ENCODE measurements around the gene RAD50.
"Not testable (repeated sequence)": the region's sequence is repeated elsewhere in the genome, so short reads cannot be mapped to it uniquely, and the experiment has no call there.

Gene RAD50

DNA sequence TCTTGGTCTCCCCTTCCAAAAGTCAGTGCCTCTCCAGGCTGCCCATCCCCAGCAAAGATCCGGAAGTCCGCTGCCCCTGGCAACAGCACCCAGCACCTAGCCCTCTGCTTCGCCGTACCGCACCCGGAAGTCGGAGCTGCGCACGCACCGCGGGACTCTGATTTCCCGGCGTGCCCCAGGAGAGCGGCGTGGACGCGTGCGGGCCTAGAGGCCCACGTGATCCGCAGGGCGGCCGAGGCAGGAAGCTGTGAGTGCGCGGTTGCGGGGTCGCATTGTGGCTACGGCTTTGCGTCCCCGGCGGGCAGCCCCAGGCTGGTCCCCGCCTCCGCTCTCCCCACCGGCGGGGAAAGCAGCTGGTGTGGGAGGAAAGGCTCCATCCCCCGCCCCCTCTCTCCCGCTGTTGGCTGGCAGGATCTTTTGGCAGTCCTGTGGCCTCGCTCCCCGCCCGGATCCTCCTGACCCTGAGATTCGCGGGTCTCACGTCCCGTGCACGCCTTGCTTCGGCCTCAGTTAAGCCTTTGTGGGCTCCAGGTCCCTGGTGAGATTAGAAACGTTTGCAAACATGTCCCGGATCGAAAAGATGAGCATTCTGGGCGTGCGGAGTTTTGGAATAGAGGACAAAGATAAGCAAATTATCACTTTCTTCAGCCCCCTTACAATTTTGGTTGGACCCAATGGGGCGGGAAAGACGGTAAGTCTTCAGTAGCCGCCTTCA, at the start of gene RAD50:
RAD50 (plus strand) TSS at position 215 of the 715 bp plus-strand sequence; CDS start at position 563, 348 bp downstream.
- Mint-ChIP-seq H3K36me3 (peaks cover 6% of the 10 kb centered on the region), H3K27me3 (no peaks in the 10 kb centered on the region), H3K4me1 (ENCODE audit: low read depth) (peaks cover 31% of the 10 kb centered on the region), H3K27ac (peak within 1 kb of the TSS; percentile 99), H3K9me3 (ENCODE audit: low read depth) (peaks cover 5% of the 10 kb centered on the region), H3K4me3 (peak within 1 kb of the TSS; percentile 99)

DNA sequence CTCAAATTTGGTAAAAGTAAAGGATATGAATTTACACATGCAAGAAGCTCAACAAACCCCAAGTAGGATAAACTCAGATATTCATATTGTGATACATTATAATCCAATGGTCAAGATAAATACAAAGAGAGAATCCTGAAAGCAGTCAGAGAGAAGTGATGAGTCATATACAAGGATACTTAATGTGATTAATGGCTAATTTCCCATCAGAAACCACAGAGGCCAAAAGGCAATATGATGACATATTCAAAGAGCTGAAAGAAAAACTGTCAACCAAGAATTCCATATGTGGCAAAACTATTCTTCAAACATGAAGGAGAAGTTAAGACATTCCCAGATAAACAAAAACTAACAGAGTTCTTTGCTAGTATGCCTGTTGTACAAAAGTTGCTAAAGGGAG, 46.7 kb upstream of the RAD50 start:
- Mint-ChIP-seq H3K27me3 (peaks cover 19% of the 10 kb centered on the region), H3K36me3 (peaks cover 10% of the 10 kb centered on the region), H3K27ac (no peak overlapping the region), H3K9me3 (ENCODE audit: low read depth) (peaks cover 5% of the 10 kb centered on the region), H3K4me1 (ENCODE audit: low read depth) (no peaks in the 10 kb centered on the region), H3K4me3 (no peak overlapping the region)

GRCh38 chr5:132513618-132514336, 43.0 kb upstream of the RAD50 start:
- not testable (repeated sequence) for H3K36me3 Mint-ChIP-seq; H3K4me1 Mint-ChIP-seq (ENCODE audit: low read depth); H3K4me3 Mint-ChIP-seq; H3K9me3 Mint-ChIP-seq (ENCODE audit: low read depth); H3K27ac Mint-ChIP-seq
- H3K27me3 Mint-ChIP-seq = peaks cover 11% of the 10 kb centered on the region

DNA sequence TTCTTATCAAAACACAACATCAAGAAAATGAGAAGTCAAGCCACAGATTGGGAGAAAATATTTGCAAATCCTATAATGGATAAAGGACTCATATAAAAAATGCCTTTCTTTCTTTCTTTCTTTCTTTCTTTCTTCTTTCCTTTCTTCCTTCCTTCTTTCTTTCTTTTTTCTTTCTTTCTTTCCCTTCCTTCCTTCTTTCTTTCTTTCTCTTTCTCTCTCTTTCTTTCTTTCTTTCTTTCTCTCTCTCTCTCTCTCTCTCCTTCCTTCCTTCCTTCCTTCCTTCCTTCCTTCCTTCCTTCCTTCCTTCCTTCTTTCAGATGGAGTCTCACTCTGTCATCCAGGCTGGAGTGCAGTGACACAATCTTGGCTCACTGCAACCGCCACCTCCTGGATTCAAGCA, 34.7 kb upstream of the RAD50 start:
- not testable (repeated sequence) for H3K27me3 Mint-ChIP-seq; H3K9me3 Mint-ChIP-seq (ENCODE audit: low read depth); H3K36me3 Mint-ChIP-seq; H3K4me3 Mint-ChIP-seq; H3K27ac Mint-ChIP-seq
- H3K4me1 Mint-ChIP-seq (ENCODE audit: low read depth) = peaks cover 21% of the 10 kb centered on the region

DNA sequence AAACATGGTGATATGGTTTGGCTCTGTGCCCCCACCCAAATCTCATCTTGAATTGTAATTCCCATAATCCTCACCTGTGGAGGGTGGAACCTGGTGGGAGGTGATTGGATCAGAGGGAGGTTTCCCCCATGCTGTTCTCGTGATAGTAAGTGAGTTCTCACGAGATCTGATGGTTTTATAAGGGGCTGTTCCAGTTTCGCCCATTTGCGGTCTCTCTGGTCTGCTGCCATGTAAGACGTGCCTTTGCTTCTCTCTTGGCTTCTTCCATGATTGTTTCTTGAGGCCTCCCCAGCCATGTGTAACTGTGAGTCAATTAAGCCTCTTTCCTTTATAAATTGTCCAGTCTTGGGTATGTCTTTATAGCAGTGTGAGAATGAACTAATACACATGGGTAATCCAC, 31.9 kb upstream of the RAD50 start:
- not testable (repeated sequence) for H3K9me3 Mint-ChIP-seq (ENCODE audit: low read depth); H3K27me3 Mint-ChIP-seq; H3K36me3 Mint-ChIP-seq
- Mint-ChIP-seq H3K4me1 (ENCODE audit: low read depth) (peaks cover 31% of the 10 kb centered on the region), H3K4me3 (peak overlapping the region; percentile 14), H3K27ac (peak overlapping the region; percentile 30)

DNA sequence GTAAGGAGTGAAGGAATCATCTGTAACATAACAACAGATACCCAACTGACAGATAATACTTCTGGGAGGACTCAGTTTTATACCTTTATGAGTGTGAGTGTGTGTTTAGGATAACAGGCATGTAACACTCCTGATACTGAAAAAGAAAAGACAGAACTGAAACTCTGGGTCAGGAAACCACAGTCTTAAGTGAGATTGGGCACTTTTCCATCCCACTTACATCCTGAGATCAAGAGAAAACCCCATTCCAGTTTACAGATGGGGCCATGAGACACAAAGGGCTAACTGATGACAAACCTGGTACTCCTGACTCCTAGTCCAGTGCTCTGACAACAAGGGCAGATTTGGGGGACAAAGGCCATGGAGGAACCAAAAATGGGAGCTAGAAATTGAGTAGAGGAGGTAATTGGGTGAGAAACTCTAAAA, 31.5 kb upstream of the RAD50 start:
- Mint-ChIP-seq H3K27me3 (no peaks in the 10 kb centered on the region), H3K27ac (peak overlapping the region; percentile 4), H3K4me3 (no peak overlapping the region), H3K36me3 (no peaks in the 10 kb centered on the region), H3K4me1 (ENCODE audit: low read depth) (peaks cover 29% of the 10 kb centered on the region), H3K9me3 (ENCODE audit: low read depth) (no peaks in the 10 kb centered on the region)

GRCh38 chr5:132526290-132526973, 30.3 kb upstream of the RAD50 start:
- H3K4me1 Mint-ChIP-seq (ENCODE audit: low read depth) = peaks cover 26% of the 10 kb centered on the region
- no peak overlapping the region for H3K4me3 Mint-ChIP-seq
- no peaks in the 10 kb centered on the region for H3K9me3 Mint-ChIP-seq (ENCODE audit: low read depth)
- no peaks in the 10 kb centered on the region for H3K27me3 Mint-ChIP-seq
- H3K27ac Mint-ChIP-seq = no peak overlapping the region
- H3K36me3 Mint-ChIP-seq = no peaks in the 10 kb centered on the region

GRCh38 chr5:132526974-132527564, 29.7 kb upstream of the RAD50 start:
- Mint-ChIP-seq H3K4me3 (no peak overlapping the region), H3K36me3 (no peaks in the 10 kb centered on the region), H3K27ac (no peak overlapping the region), H3K27me3 (no peaks in the 10 kb centered on the region), H3K9me3 (ENCODE audit: low read depth) (no peaks in the 10 kb centered on the region), H3K4me1 (ENCODE audit: low read depth) (peaks cover 26% of the 10 kb centered on the region)

- Mint-ChIP-seq H3K27me3 (no peaks in the 10 kb centered on the region), H3K9me3 (ENCODE audit: low read depth) (no peaks in the 10 kb centered on the region), H3K36me3 (no peaks in the 10 kb centered on the region), H3K4me1 (ENCODE audit: low read depth) (peaks cover 26% of the 10 kb centered on the region), H3K27ac (no peak overlapping the region), H3K4me3 (no peak overlapping the region)
Measured at GRCh38 chr5:132528021-132528420, 28.8 kb upstream of the RAD50 start.

- Mint-ChIP-seq H3K4me3 (no peak overlapping the region), H3K27ac (peak overlapping the region; percentile 51), H3K36me3 (no peaks in the 10 kb centered on the region), H3K27me3 (no peaks in the 10 kb centered on the region), H3K4me1 (ENCODE audit: low read depth) (peaks cover 26% of the 10 kb centered on the region), H3K9me3 (ENCODE audit: low read depth) (no peaks in the 10 kb centered on the region)
Measured at GRCh38 chr5:132528866-132529634, 27.7 kb upstream of the RAD50 start.

- no peaks in the 10 kb centered on the region for H3K9me3 Mint-ChIP-seq (ENCODE audit: low read depth)
Measured at GRCh38 chr5:132530946-132531345, 25.8 kb upstream of the RAD50 start.

DNA sequence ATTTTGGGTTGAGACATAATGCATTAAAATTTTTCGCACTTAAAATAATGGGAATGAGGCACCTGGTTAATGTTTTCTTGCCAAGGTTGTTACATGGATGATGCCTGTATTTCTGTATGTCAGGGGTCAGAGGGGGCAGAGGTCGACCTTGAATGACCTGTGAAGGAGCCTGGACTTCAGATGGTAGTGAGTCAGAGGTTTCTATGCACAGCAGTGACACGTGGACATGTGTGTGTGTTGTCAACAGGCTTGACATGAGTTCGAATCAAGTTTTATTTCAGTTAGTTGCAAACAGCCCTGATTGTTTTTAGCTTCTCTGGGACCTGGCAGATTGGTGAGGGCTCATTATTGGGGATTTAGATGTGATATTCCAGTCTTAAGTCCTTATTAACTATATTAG, 17.1 kb upstream of the RAD50 start:
- H3K27ac Mint-ChIP-seq = no peak overlapping the region
- no peaks in the 10 kb centered on the region for H3K4me1 Mint-ChIP-seq (ENCODE audit: low read depth)
- no peaks in the 10 kb centered on the region for H3K9me3 Mint-ChIP-seq (ENCODE audit: low read depth)
- no peaks in the 10 kb centered on the region for H3K36me3 Mint-ChIP-seq
- H3K27me3 Mint-ChIP-seq = no peaks in the 10 kb centered on the region
- H3K4me3 Mint-ChIP-seq = no peak overlapping the region

More at GRCh38 chr5:132530946-132531345, 25.8 kb upstream of the RAD50 start:
- Mint-ChIP-seq H3K27ac (no peak overlapping the region), H3K27me3 (no peaks in the 10 kb centered on the region), H3K4me3 (no peak overlapping the region), H3K4me1 (ENCODE audit: low read depth) (peaks cover 19% of the 10 kb centered on the region), H3K36me3 (no peaks in the 10 kb centered on the region)

- no peaks in the 10 kb centered on the region for H3K27me3 Mint-ChIP-seq
- no peak overlapping the region for H3K4me3 Mint-ChIP-seq
- H3K27ac Mint-ChIP-seq = no peak overlapping the region
- no peaks in the 10 kb centered on the region for H3K36me3 Mint-ChIP-seq
- no peaks in the 10 kb centered on the region for H3K4me1 Mint-ChIP-seq (ENCODE audit: low read depth)
- H3K9me3 Mint-ChIP-seq (ENCODE audit: low read depth) = no peaks in the 10 kb centered on the region
Measured at GRCh38 chr5:132540149-132540548, 16.6 kb upstream of the RAD50 start.

GRCh38 chr5:132540764-132541163, 16.0 kb upstream of the RAD50 start:
- Mint-ChIP-seq H3K36me3 (no peaks in the 10 kb centered on the region), H3K4me3 (no peak overlapping the region), H3K9me3 (ENCODE audit: low read depth) (no peaks in the 10 kb centered on the region), H3K4me1 (ENCODE audit: low read depth) (no peaks in the 10 kb centered on the region), H3K27me3 (no peaks in the 10 kb centered on the region), H3K27ac (no peak overlapping the region)

Data from activated naive CD8-positive, alpha-beta T cell (primary cell).